Superior temporal gyrus (tissue), 1 donor: Measurements from ENCODE around the gene MAP1A.

ENCODE experiments used
- DNase-seq: peaks from one replicate; pipeline ENCODE4 v3.0.0-alpha.2; 2016; ENCODE audit errors: extremely low spot score

MAP1A gene

GRCh38 chr15:43511012-43511885, 6.2 kb upstream of the MAP1A start:
- DNase-seq: peak; percentile 74

- DNase-seq: no peak
Observed at GRCh38 chr15:43513550-43513949, 3.9 kb upstream of the MAP1A start.

- DNase-seq: peak; percentile 87
Observed at GRCh38 chr15:43514241-43515057, 3.0 kb upstream of the MAP1A start.

GRCh38 chr15:43515741-43516140, 1.7 kb upstream of the MAP1A start:
- peak; percentile 38 for DNase-seq

GRCh38 chr15:43516185-43516584, 1.2 kb upstream of the MAP1A start:
- no peak for DNase-seq

- peak; percentile 61 for DNase-seq
Observed at GRCh38 chr15:43516801-43517353, 531 bp upstream of the MAP1A start.

- DNase-seq: peak; percentile 83
Observed at GRCh38 chr15:43518197-43518761, 871 bp downstream of the MAP1A start.

GRCh38 chr15:43519196-43519595, 1.8 kb downstream of the MAP1A start:
- peak; percentile 82 for DNase-seq

GRCh38 chr15:43520138-43520537, 2.7 kb downstream of the MAP1A start:
- no peak for DNase-seq

GRCh38 chr15:43521419-43521818, 4.0 kb downstream of the MAP1A start:
- DNase-seq: no peak

- no peak for DNase-seq
Observed at GRCh38 chr15:43522247-43522646, 4.8 kb downstream of the MAP1A start.

GRCh38 chr15:43523646-43524045, 6.2 kb downstream of the MAP1A start:
- no peak for DNase-seq

- no peak for DNase-seq
Observed at GRCh38 chr15:43524254-43524845, 6.9 kb downstream of the MAP1A start.

- DNase-seq: no peak
Observed at GRCh38 chr15:43525131-43525530, 7.7 kb downstream of the MAP1A start.

GRCh38 chr15:43526261-43526930, 9.0 kb downstream of the MAP1A start:
- DNase-seq: no peak

GRCh38 chr15:43527016-43527801, 9.8 kb downstream of the MAP1A start:
- DNase-seq: no peak

GRCh38 chr15:43527802-43528541, 10.6 kb downstream of the MAP1A start:
- DNase-seq: no peak

- DNase-seq: no peak
Observed at GRCh38 chr15:43528542-43529007, 11.2 kb downstream of the MAP1A start.

- no peak for DNase-seq
Observed at GRCh38 chr15:43529141-43529540, 11.7 kb downstream of the MAP1A start.
